Measurements from ENCODE around the gene RASGRP4.
"Not testable (repeated sequence)": the region's sequence is repeated elsewhere in the genome, so short reads cannot be mapped to it uniquely, and the experiment has no call there.

Gene RASGRP4

GRCh38 chr19:38412961-38413360, 13.1 kb downstream of the RASGRP4 start:
- TF ChIP-seq CTCF (conservative IDR thresholded peaks at IDR 0.05) (no peak), ZFX (IDR thresholded peaks at IDR 0.05) (no peak)
- H3K27ac ChIP-seq, result no peak overlapping the region

- no peak for TF ChIP-seq CTCF (conservative IDR thresholded peaks at IDR 0.05)
- no peak for TF ChIP-seq ZFX (IDR thresholded peaks at IDR 0.05)
- H3K27ac ChIP-seq, result no peak overlapping the region
Observed at GRCh38 chr19:38412491-38412890, 13.5 kb downstream of the RASGRP4 start.

GRCh38 chr19:38411898-38412297, 14.1 kb downstream of the RASGRP4 start:
- H3K27ac ChIP-seq, result not testable (repeated sequence)

- TF ChIP-seq CTCF (conservative IDR thresholded peaks at IDR 0.05), result no peak
- no peak for TF ChIP-seq ZFX (IDR thresholded peaks at IDR 0.05)
- no peak overlapping the region for H3K27ac ChIP-seq
Observed at GRCh38 chr19:38411041-38411712, 14.8 kb downstream of the RASGRP4 start.

GRCh38 chr19:38410407-38410806, 15.6 kb downstream of the RASGRP4 start:
- not testable (repeated sequence) for H3K27ac ChIP-seq

GRCh38 chr19:38409631-38410133, 16.3 kb downstream of the RASGRP4 start:
- H3K27ac ChIP-seq, result no peak overlapping the region
- TF ChIP-seq CTCF (conservative IDR thresholded peaks at IDR 0.05) (no peak), ZFX (IDR thresholded peaks at IDR 0.05) (no peak)

- TF ChIP-seq ZFX (IDR thresholded peaks at IDR 0.05) (no peak), CTCF (conservative IDR thresholded peaks at IDR 0.05) (no peak)
- H3K27ac ChIP-seq, result no peak overlapping the region
Observed at GRCh38 chr19:38405276-38405675, 20.7 kb downstream of the RASGRP4 start.

- H3K27ac ChIP-seq, result no peak overlapping the region
- TF ChIP-seq CTCF (conservative IDR thresholded peaks at IDR 0.05), result no peak
- TF ChIP-seq ZFX (IDR thresholded peaks at IDR 0.05), result no peak
Observed at GRCh38 chr19:38404858-38405257, 21.2 kb downstream of the RASGRP4 start.

Measured in C4-2B (cell line).